Measurements from ENCODE around the gene RAI1. TPM values are rescaled to one million over a fixed set of nuclear protein-coding genes. Genes with fewer than 3 reads are reported as not detected.

RAI1 gene
- total RNA-seq, 1 donor from 2014 or later = 29.2 TPM

GRCh38 chr17:17712268-17712924 is 31.1 kb downstream of the RAI1 start:
- Histone ChIP-seq H3K4me3 (no peak overlapping the region), H3K9me3 (no peaks in the 10 kb centered on the region), H3K27ac (peak overlapping the region; percentile 61), H3K4me1 (peaks cover 51% of the 10 kb centered on the region), H3K36me3 (no peaks in the 10 kb centered on the region), H3K27me3 (no peaks in the 10 kb centered on the region)
- intact Hi-C loops (cut with DNase I) = no loop called here
- DNase-seq (ENCODE audit: extremely low spot score in 2 of 2) = no peak
- no peak for TF ChIP-seq POLR2A (IDR thresholded peaks at IDR 0.05)
- TF ChIP-seq POLR2AphosphoS5 (IDR thresholded peaks at IDR 0.05; ENCODE audit: insufficient read depth in 1 of 2, low read depth in 1 of 2) = no peak
- TF ChIP-seq, protein P1, sequence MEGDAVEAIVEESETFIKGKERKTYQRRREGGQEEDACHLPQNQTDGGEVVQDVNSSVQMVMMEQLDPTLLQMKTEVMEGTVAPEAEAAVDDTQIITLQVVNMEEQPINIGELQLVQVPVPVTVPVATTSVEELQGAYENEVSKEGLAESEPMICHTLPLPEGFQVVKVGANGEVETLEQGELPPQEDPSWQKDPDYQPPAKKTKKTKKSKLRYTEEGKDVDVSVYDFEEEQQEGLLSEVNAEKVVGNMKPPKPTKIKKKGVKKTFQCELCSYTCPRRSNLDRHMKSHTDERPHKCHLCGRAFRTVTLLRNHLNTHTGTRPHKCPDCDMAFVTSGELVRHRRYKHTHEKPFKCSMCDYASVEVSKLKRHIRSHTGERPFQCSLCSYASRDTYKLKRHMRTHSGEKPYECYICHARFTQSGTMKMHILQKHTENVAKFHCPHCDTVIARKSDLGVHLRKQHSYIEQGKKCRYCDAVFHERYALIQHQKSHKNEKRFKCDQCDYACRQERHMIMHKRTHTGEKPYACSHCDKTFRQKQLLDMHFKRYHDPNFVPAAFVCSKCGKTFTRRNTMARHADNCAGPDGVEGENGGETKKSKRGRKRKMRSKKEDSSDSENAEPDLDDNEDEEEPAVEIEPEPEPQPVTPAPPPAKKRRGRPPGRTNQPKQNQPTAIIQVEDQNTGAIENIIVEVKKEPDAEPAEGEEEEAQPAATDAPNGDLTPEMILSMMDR (IDR thresholded peaks at IDR 0.05) = no peak

GRCh38 chr17:17713839-17714238 is 32.6 kb downstream of the RAI1 start:
- intact Hi-C loops (cut with DNase I) = no loop called here
- H3K4me1 ChIP-seq = peaks cover 51% of the 10 kb centered on the region
- no peaks in the 10 kb centered on the region for H3K36me3 ChIP-seq
- H3K9me3 ChIP-seq = no peaks in the 10 kb centered on the region
- TF ChIP-seq, protein P1 (IDR thresholded peaks at IDR 0.05) = no peak
- peak in 1 of 2 donors; percentile 33 for TF ChIP-seq POLR2AphosphoS5 (IDR thresholded peaks at IDR 0.05; ENCODE audit: insufficient read depth in 1 of 2, low read depth in 1 of 2)
- peak overlapping the region; percentile 51 for H3K27ac ChIP-seq
- H3K4me3 ChIP-seq = no peak overlapping the region
- DNase-seq (ENCODE audit: extremely low spot score in 2 of 2) = no peak
- H3K27me3 ChIP-seq = no peaks in the 10 kb centered on the region

GRCh38 chr17:17714261-17714866 is 33.1 kb downstream of the RAI1 start:
- TF ChIP-seq POLR2AphosphoS5 (IDR thresholded peaks at IDR 0.05; ENCODE audit: insufficient read depth in 1 of 2, low read depth in 1 of 2) (no peak), POLR2A (IDR thresholded peaks at IDR 0.05) (no peak)
- TF ChIP-seq, protein P1 (IDR thresholded peaks at IDR 0.05) = no peak
- intact Hi-C loops (cut with DNase I) = no loop called here
- H3K27me3 ChIP-seq = no peaks in the 10 kb centered on the region
- no peaks in the 10 kb centered on the region for H3K9me3 ChIP-seq
- H3K4me1 ChIP-seq = peaks cover 51% of the 10 kb centered on the region
- no peak for DNase-seq (ENCODE audit: extremely low spot score in 2 of 2)
- peak overlapping the region; percentile 51 for H3K27ac ChIP-seq
- H3K36me3 ChIP-seq = no peaks in the 10 kb centered on the region
- no peak overlapping the region for H3K4me3 ChIP-seq

DNA sequence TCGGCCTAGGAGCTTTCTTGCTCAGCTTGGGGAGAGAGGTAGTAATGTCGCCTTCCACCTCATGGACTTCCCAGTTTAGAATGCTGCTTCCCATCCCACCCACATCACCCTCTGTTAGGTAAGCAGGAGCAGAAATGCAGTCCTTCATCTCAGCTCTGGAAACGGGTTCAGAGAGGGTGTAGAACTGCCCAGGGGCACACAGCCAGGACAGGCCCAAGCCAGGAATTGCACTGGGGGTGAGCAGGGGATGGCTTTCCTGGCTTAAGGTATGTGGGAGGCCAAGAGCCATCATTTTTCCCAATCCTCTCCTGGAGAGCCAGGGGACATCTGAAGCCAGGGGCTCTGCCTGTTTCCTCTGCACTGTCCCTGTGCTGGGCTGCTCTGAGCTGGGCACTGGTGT is 33.6 kb downstream of the RAI1 start:
- Histone ChIP-seq H3K4me3 (no peak overlapping the region), H3K9me3 (no peaks in the 10 kb centered on the region), H3K27ac (peak overlapping the region; percentile 7), H3K27me3 (no peaks in the 10 kb centered on the region), H3K36me3 (no peaks in the 10 kb centered on the region), H3K4me1 (peaks cover 54% of the 10 kb centered on the region)
- intact Hi-C loops (cut with DNase I) = no loop called here
- TF ChIP-seq, protein P1 (IDR thresholded peaks at IDR 0.05) = no peak
- TF ChIP-seq POLR2AphosphoS5 (IDR thresholded peaks at IDR 0.05; ENCODE audit: insufficient read depth in 1 of 2, low read depth in 1 of 2) (no peak), POLR2A (IDR thresholded peaks at IDR 0.05) (no peak)
- DNase-seq (ENCODE audit: extremely low spot score in 2 of 2) = no peak
